GDM1 (cell line): ENCODE measurements around the gene C16orf90.
A peak's percentile ranks its signal among the peaks of the same experiment; 100 is the strongest.

ENCODE experiments used
- DNase-seq: peaks from one replicate; lab custom pipeline; 2025; lab: John Stamatoyannopoulos, UW

C16orf90 gene

GRCh38 chr16:3495176-3495575 lies at the start of gene C16orf90:
Gene C16orf90 (minus strand): TSS chr16:3495489. CDS start chr16:3495421, 68 bp downstream.
- DNase-seq: no peak

- no peak for DNase-seq
Measured at GRCh38 chr16:3542601-3543373, 47.5 kb upstream of the C16orf90 start.

GRCh38 chr16:3541527-3542155 lies 46.4 kb upstream of the C16orf90 start:
- no peak for DNase-seq

- DNase-seq: no peak
Measured at GRCh38 chr16:3538222-3538621, 42.9 kb upstream of the C16orf90 start.

- no peak for DNase-seq
Measured at GRCh38 chr16:3536851-3537250, 41.6 kb upstream of the C16orf90 start.

- no peak for DNase-seq
Measured at GRCh38 chr16:3536271-3536731, 41.0 kb upstream of the C16orf90 start.

GRCh38 chr16:3534126-3534525 lies 38.8 kb upstream of the C16orf90 start:
- no peak for DNase-seq

GRCh38 chr16:3532741-3533140 lies 37.5 kb upstream of the C16orf90 start:
- no peak for DNase-seq

GRCh38 chr16:3530371-3530914 lies 35.2 kb upstream of the C16orf90 start:
- DNase-seq: no peak

- DNase-seq: no peak
Measured at GRCh38 chr16:3529175-3529574, 33.9 kb upstream of the C16orf90 start.

- no peak for DNase-seq
Measured at GRCh38 chr16:3528406-3528805, 33.1 kb upstream of the C16orf90 start.

GRCh38 chr16:3527216-3527829 lies 32.0 kb upstream of the C16orf90 start:
- DNase-seq: peak; percentile 34

GRCh38 chr16:3525951-3526350 lies 30.7 kb upstream of the C16orf90 start:
- DNase-seq: no peak

- no peak for DNase-seq
Measured at GRCh38 chr16:3523281-3523680, 28.0 kb upstream of the C16orf90 start.

- no peak for DNase-seq
Measured at GRCh38 chr16:3520841-3521240, 25.6 kb upstream of the C16orf90 start.

GRCh38 chr16:3520413-3520812 lies 25.1 kb upstream of the C16orf90 start:
- no peak for DNase-seq

GRCh38 chr16:3519581-3519980 lies 24.3 kb upstream of the C16orf90 start:
- no peak for DNase-seq

- DNase-seq: no peak
Measured at GRCh38 chr16:3518986-3519348, 23.7 kb upstream of the C16orf90 start.

GRCh38 chr16:3518292-3518985 lies 23.1 kb upstream of the C16orf90 start:
- no peak for DNase-seq

- DNase-seq: no peak
Measured at GRCh38 chr16:3515897-3516296, 20.6 kb upstream of the C16orf90 start.

- DNase-seq: no peak
Measured at GRCh38 chr16:3514621-3515020, 19.3 kb upstream of the C16orf90 start.

- DNase-seq: no peak
Measured at GRCh38 chr16:3513892-3514583, 18.7 kb upstream of the C16orf90 start.
